ENCODE measurements around the gene OTULINL. TPM values are rescaled to one million over a fixed set of nuclear protein-coding genes. Genes with fewer than 3 reads are reported as not detected.
"Not testable (repeated sequence)": the region's sequence is repeated elsewhere in the genome, so short reads cannot be mapped to it uniquely, and the experiment has no call there.

Gene OTULINL
- total RNA-seq, 6 experiments from 2014 or later = 9.3 to 25.7 (median 21.7) TPM

DNA sequence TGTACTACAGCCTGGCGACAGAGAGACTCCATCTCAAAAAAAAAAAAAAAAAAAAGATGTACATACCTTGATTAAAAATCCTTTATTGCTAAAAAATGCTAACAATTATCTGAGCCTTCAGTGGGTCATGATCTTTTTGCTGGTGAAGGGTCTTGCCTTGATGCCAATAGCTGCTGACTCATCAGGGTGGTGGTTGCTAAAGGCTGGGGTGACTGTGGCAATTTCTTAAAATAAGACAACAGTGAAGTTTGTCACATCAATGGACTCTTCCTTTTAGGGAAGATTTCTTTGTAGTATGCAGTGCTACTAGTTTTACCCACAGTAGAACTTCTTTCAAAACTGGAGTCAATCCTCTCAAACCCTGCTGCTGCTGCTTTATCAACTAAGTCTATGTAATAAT, 33.9 kb upstream of the OTULINL start:
- no peaks in the 10 kb centered on the region for H3K9me3 Mint-ChIP-seq
- H3K27me3 Mint-ChIP-seq (ENCODE audit: insufficient read depth) = peaks cover 44% of the 10 kb centered on the region
- no peak for DNase-seq
- H3K4me3 Mint-ChIP-seq = no peak overlapping the region
- H3K27ac Mint-ChIP-seq = no peak overlapping the region
- no peaks in the 10 kb centered on the region for H3K4me1 Mint-ChIP-seq (ENCODE audit: low read depth)
- H3K36me3 Mint-ChIP-seq (ENCODE audit: low read depth) = no peaks in the 10 kb centered on the region
- TF ChIP-seq, protein P1, sequence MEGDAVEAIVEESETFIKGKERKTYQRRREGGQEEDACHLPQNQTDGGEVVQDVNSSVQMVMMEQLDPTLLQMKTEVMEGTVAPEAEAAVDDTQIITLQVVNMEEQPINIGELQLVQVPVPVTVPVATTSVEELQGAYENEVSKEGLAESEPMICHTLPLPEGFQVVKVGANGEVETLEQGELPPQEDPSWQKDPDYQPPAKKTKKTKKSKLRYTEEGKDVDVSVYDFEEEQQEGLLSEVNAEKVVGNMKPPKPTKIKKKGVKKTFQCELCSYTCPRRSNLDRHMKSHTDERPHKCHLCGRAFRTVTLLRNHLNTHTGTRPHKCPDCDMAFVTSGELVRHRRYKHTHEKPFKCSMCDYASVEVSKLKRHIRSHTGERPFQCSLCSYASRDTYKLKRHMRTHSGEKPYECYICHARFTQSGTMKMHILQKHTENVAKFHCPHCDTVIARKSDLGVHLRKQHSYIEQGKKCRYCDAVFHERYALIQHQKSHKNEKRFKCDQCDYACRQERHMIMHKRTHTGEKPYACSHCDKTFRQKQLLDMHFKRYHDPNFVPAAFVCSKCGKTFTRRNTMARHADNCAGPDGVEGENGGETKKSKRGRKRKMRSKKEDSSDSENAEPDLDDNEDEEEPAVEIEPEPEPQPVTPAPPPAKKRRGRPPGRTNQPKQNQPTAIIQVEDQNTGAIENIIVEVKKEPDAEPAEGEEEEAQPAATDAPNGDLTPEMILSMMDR (IDR thresholded peaks at IDR 0.05) = no peak

DNA sequence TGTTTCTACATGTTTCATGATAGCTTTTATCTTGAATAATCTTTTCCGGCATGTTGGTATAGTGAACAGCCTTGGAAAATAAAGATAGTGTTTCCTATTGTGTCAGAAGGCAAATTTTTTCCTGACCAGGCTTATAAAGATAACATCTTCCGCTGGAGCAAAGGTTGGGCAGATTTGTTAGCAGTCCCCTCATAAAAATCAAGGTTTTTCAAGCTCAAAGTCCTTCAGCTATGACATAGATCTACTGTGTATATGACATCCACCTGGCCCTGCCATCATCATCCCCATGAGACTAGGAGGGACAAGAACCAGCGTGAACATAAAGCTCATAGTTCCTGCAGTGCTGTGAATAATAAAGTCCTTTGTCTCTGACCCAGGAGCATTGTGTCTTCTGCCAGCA, 30.4 kb upstream of the OTULINL start:
- H3K4me3 Mint-ChIP-seq = no peak overlapping the region
- no peak for DNase-seq
- TF ChIP-seq, protein P1 (IDR thresholded peaks at IDR 0.05) = no peak
- H3K27ac Mint-ChIP-seq = no peak overlapping the region
- H3K27me3 Mint-ChIP-seq (ENCODE audit: insufficient read depth) = peaks cover 48% of the 10 kb centered on the region
- H3K9me3 Mint-ChIP-seq = no peaks in the 10 kb centered on the region
- H3K4me1 Mint-ChIP-seq (ENCODE audit: low read depth) = no peaks in the 10 kb centered on the region
- no peaks in the 10 kb centered on the region for H3K36me3 Mint-ChIP-seq (ENCODE audit: low read depth)

DNA sequence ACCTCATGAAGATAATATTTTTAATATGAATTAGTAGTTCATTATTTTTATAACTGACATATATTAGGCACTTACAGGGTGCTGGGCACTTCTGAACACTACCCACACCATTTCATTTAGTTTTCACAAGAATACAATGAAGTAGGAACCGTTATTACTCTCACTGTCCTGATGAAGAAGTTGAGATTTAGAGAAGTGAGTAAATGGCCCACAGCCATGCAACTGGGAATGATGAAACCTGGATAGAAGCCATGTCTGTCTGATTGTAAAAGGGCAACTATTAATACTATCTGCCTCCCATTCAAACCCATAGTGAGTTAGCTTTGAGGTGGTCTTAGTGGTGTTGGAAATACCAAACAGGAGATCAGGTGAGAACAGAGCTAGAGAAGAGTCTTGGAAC, 29.6 kb upstream of the OTULINL start:
- TF ChIP-seq, protein P1 (IDR thresholded peaks at IDR 0.05) = no peak
- Mint-ChIP-seq H3K4me1 (ENCODE audit: low read depth) (no peaks in the 10 kb centered on the region), H3K36me3 (ENCODE audit: low read depth) (no peaks in the 10 kb centered on the region), H3K27me3 (ENCODE audit: insufficient read depth) (peaks cover 44% of the 10 kb centered on the region), H3K27ac (no peak overlapping the region), H3K4me3 (no peak overlapping the region), H3K9me3 (no peaks in the 10 kb centered on the region)
- no peak for DNase-seq

DNA sequence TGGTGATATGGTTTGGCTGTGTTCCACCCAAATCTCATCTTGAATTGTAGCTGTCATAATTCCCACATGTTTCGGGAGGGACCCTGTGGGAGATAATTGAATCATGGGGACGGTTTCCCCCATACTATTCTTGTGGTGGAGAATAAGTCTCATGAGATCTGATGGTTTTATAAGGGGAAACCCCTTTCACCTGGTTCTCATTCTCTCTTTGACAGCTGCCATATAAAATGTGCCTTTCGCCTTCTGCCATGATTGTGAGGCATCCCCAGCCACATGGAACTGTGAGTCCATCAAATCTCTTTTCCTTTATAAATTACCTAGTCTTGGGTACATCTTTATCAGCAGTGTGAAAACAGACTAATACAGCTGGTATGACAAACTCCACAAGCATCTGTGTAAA, 27.3 kb upstream of the OTULINL start:
- not testable (repeated sequence) for H3K4me1 Mint-ChIP-seq (ENCODE audit: low read depth); H3K27ac Mint-ChIP-seq; H3K4me3 Mint-ChIP-seq; DNase-seq; H3K9me3 Mint-ChIP-seq; H3K36me3 Mint-ChIP-seq (ENCODE audit: low read depth)
- peaks cover 43% of the 10 kb centered on the region for H3K27me3 Mint-ChIP-seq (ENCODE audit: insufficient read depth)

GRCh38 chr5:14556015-14556414, 25.6 kb upstream of the OTULINL start:
- Mint-ChIP-seq H3K27ac (no peak overlapping the region), H3K9me3 (no peaks in the 10 kb centered on the region), H3K36me3 (ENCODE audit: low read depth) (no peaks in the 10 kb centered on the region), H3K4me1 (ENCODE audit: low read depth) (no peaks in the 10 kb centered on the region), H3K27me3 (ENCODE audit: insufficient read depth) (peaks cover 45% of the 10 kb centered on the region), H3K4me3 (no peak overlapping the region)
- TF ChIP-seq, protein P1 (IDR thresholded peaks at IDR 0.05) = no peak
- DNase-seq = no peak

GRCh38 chr5:14557203-14557770, 24.3 kb upstream of the OTULINL start:
- H3K27me3 Mint-ChIP-seq (ENCODE audit: insufficient read depth) = peaks cover 48% of the 10 kb centered on the region
- TF ChIP-seq, protein P1 (IDR thresholded peaks at IDR 0.05) = no peak
- H3K4me3 Mint-ChIP-seq = no peak overlapping the region
- no peak overlapping the region for H3K27ac Mint-ChIP-seq
- no peaks in the 10 kb centered on the region for H3K9me3 Mint-ChIP-seq
- H3K4me1 Mint-ChIP-seq (ENCODE audit: low read depth) = no peaks in the 10 kb centered on the region
- H3K36me3 Mint-ChIP-seq (ENCODE audit: low read depth) = no peaks in the 10 kb centered on the region
- DNase-seq = no peak

Data from HFFc6 (cell line).